A549 (cell line): ENCODE results near the gene WHRN.

Experiments used
- GATA3 ChIP-seq: IDR thresholded peaks from 2 replicates; pipeline ENCODE4 v1.6.1; 2012; ENCODE audit warnings: borderline replicate concordance
- POLR2A ChIP-seq: IDR thresholded peaks from 2 replicates; pipeline ENCODE4 v1.6.1; 2012; ENCODE audit warnings: mild to moderate bottlenecking, low read length
- SREBF2 ChIP-seq: fragments of 450-650 bp; IDR thresholded peaks from 2 replicates; pipeline ENCODE4 v1.6.1; 2014; ENCODE audit warnings: mild to moderate bottlenecking, moderate library complexity
- TF ChIP-seq, protein P1 (sequence below): fragments of >200 bp; sonication (Bioruptor Twin); formaldehyde crosslinking; IDR thresholded peaks from 3 replicates; pipeline ENCODE4 v1.5.1; 2016

DNA sequence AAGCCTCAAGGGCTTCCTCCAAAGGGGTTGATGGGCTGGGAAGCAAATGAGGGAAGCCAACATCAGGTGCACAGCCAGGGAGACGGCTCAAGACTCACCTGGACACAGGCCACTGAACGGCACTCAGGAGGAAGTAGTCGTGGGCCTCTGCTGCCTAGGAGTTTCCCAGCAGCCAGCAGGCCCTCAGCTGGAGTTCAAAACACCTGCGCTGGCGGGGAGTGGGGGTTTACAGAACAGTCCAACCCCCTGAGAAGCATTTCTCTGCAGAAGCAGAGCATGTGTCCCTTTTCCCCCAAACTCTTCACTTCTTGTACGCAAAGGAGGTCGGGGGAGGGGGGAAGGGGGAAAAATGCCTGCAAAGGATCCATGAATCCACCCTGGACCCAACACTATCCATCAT lies 2.3 kb downstream of the WHRN start:
- TF ChIP-seq POLR2A (no peak), GATA3 (no peak), SREBF2 (no peak)
- TF ChIP-seq, protein P1, sequence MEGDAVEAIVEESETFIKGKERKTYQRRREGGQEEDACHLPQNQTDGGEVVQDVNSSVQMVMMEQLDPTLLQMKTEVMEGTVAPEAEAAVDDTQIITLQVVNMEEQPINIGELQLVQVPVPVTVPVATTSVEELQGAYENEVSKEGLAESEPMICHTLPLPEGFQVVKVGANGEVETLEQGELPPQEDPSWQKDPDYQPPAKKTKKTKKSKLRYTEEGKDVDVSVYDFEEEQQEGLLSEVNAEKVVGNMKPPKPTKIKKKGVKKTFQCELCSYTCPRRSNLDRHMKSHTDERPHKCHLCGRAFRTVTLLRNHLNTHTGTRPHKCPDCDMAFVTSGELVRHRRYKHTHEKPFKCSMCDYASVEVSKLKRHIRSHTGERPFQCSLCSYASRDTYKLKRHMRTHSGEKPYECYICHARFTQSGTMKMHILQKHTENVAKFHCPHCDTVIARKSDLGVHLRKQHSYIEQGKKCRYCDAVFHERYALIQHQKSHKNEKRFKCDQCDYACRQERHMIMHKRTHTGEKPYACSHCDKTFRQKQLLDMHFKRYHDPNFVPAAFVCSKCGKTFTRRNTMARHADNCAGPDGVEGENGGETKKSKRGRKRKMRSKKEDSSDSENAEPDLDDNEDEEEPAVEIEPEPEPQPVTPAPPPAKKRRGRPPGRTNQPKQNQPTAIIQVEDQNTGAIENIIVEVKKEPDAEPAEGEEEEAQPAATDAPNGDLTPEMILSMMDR, result no peak
